ENCODE measurements around the gene EIF4G1. TPM values are rescaled to one million over a fixed set of nuclear protein-coding genes. Genes with fewer than 3 reads are reported as not detected.

Gene EIF4G1
- total and polyA plus RNA-seq, 2 of the 4 experiments (the other 2 are of a cell fraction): 225 to 274 TPM

DNA sequence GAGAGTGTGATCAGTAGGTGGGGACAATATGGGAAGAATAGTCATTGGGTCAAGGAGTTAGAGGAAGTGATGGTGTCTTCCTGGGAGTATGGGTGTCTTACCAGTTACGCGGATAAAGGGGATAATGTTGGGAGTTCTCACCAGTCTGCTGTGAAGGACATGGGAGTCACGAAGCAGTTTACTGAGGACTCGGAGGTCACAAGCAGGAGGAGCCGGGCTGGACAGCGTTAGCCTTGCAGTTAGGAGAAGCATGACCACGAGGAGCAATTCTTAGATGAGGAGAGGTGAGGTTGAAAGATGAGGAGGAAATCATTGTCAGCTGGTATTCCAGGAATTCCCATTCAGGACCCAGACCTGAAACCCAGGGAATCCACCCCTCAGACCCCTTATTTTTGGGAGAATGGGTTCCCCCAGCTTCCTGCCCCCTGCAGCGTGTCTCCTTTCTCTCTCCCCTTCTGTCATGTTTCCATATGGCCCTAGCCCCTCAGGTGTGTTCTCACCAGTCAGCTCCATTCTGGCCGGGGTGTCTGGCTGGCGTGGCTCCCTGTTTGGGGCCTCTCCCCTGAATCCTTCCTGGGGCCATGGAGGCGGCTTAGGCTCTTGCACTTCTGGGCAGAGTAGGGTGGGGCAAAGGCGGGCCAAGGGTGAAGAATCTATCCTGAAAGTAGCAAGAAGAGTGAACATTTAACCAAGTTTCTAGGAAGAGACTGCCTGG is 61.5 kb downstream of the EIF4G1 start:
- ChIA-PET POLR2A (ENCODE audit: unreplicated experiment) (no interaction called here), CTCF (interaction anchor here (0.5 to 1.0 kb wide), 2 partner anchors 48 to 168 kb away, joined by 3 to 5 read pairs; no protein-coding TSS in a partner anchor)
- no peak for DNase-seq
- in situ Hi-C loops (cut with MboI; ENCODE audit: low sequenced_read_pairs): loop anchor here (10.0 kb wide), 2 partner anchors 399 to 429 kb away; no protein-coding TSS in a partner anchor
- Histone ChIP-seq H3K9me3 (ENCODE audit: control insufficient read depth, insufficient read depth, low read length) (no peaks in the 10 kb centered on the region), H3K36me3 (ENCODE audit: control insufficient read depth, insufficient read depth, low read length) (no peaks in the 10 kb centered on the region), H2AK9ac (replicated peaks; ENCODE audit: low read depth, low read length, poor library complexity) (no peak overlapping the region), H2BK120ac (ENCODE audit: low read depth, low read length) (no peak overlapping the region), H4K5ac (ENCODE audit: low read depth, low read length) (no peak overlapping the region), H3K9ac (ENCODE audit: low read depth, low read length) (no peak overlapping the region), H2AFZ (replicated peaks; ENCODE audit: low read length, poor library complexity) (no peak overlapping the region), H3K56ac (ENCODE audit: extremely low read depth, insufficient read depth, low read length) (no peak overlapping the region), H3K4me2 (ENCODE audit: low read depth, low read length) (no peak overlapping the region), H3K4me3 (ENCODE audit: insufficient read depth, low read depth, low read length) (no peak overlapping the region), H4K91ac (ENCODE audit: insufficient read depth, low read depth, low read length) (no peak overlapping the region), H4K8ac (ENCODE audit: low read depth in 2 of 2, low read length in 2 of 2) (no peak overlapping the region), H3K9me1 (ENCODE audit: insufficient read depth, low read length) (no peaks in the 10 kb centered on the region), H3K4me1 (ENCODE audit: control insufficient read depth, insufficient read depth, low read length) (peaks cover 2% of the 10 kb centered on the region; the same call in 1 of the 2 replicates), H3K18ac (ENCODE audit: low read depth, low read length) (no peak overlapping the region), H3K79me1 (ENCODE audit: low read depth in 1 of 2, low read length in 2 of 2) (no peaks in the 10 kb centered on the region), H2BK15ac (ENCODE audit: low read depth, low read length) (no peak overlapping the region), H3K27me3 (ENCODE audit: control insufficient read depth, insufficient read depth, low read length) (peaks cover 59% of the 10 kb centered on the region), H2AK5ac (ENCODE audit: low read depth, low read length) (0 out of 2 replicates have a peak overlapping the region, but pooled peaks have one; percentile 11), H3K23ac (ENCODE audit: low read depth, low read length) (no peak overlapping the region; the same call in 1 of the 2 replicates), H3K14ac (replicated peaks; ENCODE audit: low read depth, low read length) (no peak overlapping the region), H2BK5ac (ENCODE audit: low read depth, low read length, poor library complexity, severe bottlenecking) (no peak overlapping the region), H4K20me1 (ENCODE audit: insufficient read depth, low read length) (peaks cover 3% of the 10 kb centered on the region; the same call in 1 of the 2 replicates), H3K27ac (ENCODE audit: insufficient read depth, low read length) (no peak overlapping the region), H2BK20ac (ENCODE audit: low read depth, low read length) (no peak overlapping the region), H3K4ac (ENCODE audit: low read depth, low read length) (no peak overlapping the region)
- intact Hi-C loops (cut with micrococcal nuclease): no loop called here
- TF ChIP-seq MXI1 (IDR thresholded peaks at IDR 0.05; ENCODE audit: borderline replicate concordance, low read depth, low read length): no peak
- no peak for TF ChIP-seq CEBPB (IDR thresholded peaks at IDR 0.05; ENCODE audit: low read depth, low read length)
- TF ChIP-seq RFX5 (IDR thresholded peaks at IDR 0.05; ENCODE audit: low read depth, low read length): no peak
- TF ChIP-seq NFE2L2 (IDR thresholded peaks at IDR 0.05; ENCODE audit: low read depth, low read length): no peak
- no peak for TF ChIP-seq FOS (IDR thresholded peaks at IDR 0.05; ENCODE audit: low read depth, low read length)
- no peak for TF ChIP-seq RAD21 (IDR thresholded peaks at IDR 0.05; ENCODE audit: low read length)
- TF ChIP-seq, protein P1, sequence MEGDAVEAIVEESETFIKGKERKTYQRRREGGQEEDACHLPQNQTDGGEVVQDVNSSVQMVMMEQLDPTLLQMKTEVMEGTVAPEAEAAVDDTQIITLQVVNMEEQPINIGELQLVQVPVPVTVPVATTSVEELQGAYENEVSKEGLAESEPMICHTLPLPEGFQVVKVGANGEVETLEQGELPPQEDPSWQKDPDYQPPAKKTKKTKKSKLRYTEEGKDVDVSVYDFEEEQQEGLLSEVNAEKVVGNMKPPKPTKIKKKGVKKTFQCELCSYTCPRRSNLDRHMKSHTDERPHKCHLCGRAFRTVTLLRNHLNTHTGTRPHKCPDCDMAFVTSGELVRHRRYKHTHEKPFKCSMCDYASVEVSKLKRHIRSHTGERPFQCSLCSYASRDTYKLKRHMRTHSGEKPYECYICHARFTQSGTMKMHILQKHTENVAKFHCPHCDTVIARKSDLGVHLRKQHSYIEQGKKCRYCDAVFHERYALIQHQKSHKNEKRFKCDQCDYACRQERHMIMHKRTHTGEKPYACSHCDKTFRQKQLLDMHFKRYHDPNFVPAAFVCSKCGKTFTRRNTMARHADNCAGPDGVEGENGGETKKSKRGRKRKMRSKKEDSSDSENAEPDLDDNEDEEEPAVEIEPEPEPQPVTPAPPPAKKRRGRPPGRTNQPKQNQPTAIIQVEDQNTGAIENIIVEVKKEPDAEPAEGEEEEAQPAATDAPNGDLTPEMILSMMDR (conservative IDR thresholded peaks at IDR 0.05; ENCODE audit: low read depth, low read length): no peak
- TF ChIP-seq, protein P2, sequence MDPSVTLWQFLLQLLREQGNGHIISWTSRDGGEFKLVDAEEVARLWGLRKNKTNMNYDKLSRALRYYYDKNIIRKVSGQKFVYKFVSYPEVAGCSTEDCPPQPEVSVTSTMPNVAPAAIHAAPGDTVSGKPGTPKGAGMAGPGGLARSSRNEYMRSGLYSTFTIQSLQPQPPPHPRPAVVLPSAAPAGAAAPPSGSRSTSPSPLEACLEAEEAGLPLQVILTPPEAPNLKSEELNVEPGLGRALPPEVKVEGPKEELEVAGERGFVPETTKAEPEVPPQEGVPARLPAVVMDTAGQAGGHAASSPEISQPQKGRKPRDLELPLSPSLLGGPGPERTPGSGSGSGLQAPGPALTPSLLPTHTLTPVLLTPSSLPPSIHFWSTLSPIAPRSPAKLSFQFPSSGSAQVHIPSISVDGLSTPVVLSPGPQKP (IDR thresholded peaks at IDR 0.05; ENCODE audit: borderline replicate concordance, low read depth, low read length): no peak
- TF ChIP-seq SMC3 (IDR thresholded peaks at IDR 0.05; ENCODE audit: low read depth, low read length): no peak
- no peak for TF ChIP-seq BHLHE40 (IDR thresholded peaks at IDR 0.05; ENCODE audit: low read depth, low read length)
- no peak for TF ChIP-seq MAFK (IDR thresholded peaks at IDR 0.05; ENCODE audit: low read depth, low read length)
- TF ChIP-seq, protein P3, sequence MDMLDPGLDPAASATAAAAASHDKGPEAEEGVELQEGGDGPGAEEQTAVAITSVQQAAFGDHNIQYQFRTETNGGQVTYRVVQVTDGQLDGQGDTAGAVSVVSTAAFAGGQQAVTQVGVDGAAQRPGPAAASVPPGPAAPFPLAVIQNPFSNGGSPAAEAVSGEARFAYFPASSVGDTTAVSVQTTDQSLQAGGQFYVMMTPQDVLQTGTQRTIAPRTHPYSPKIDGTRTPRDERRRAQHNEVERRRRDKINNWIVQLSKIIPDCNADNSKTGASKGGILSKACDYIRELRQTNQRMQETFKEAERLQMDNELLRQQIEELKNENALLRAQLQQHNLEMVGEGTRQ (IDR thresholded peaks at IDR 0.05; ENCODE audit: low read depth, low read length): no peak
- dilution Hi-C loops (cut with HindIII; ENCODE audit: low sequenced_read_pairs, unreplicated experiment): no loop called here
- WGBS, 2 experiments (ENCODE audit: extremely low coverage in 2 of 2, insufficient read length in 1 of 2): 60% methylated on average over 4 of the region's 12 CpGs; no CpG with 5 or more reads in 1 of the 2 experiments
- no peak for ATAC-seq (ENCODE audit: low read depth)
- no TSS peak for BruUV-seq (replicated peaks)

Measured in IMR-90 (cell line).